PC-3 (cell line): ENCODE results near the gene CALHM2.

Experiments used
- EZH2phosphoT487 ChIP-seq: fragments of 300-600 bp; sonication (generic); IDR thresholded peaks from 2 replicates; pipeline ENCODE4 v1.6.1; 2018; ENCODE audit warnings: mild to moderate bottlenecking, antibody characterized with exemption, low read length, borderline replicate concordance
- TF ChIP-seq, protein P1 (sequence below): fragments of 300-600 bp; sonication (generic); conservative IDR thresholded peaks from 2 replicates; pipeline ENCODE4 v1.5.1; 2017; ENCODE audit warnings: antibody characterized with exemption, low read depth, mild to moderate bottlenecking, low read length

DNA sequence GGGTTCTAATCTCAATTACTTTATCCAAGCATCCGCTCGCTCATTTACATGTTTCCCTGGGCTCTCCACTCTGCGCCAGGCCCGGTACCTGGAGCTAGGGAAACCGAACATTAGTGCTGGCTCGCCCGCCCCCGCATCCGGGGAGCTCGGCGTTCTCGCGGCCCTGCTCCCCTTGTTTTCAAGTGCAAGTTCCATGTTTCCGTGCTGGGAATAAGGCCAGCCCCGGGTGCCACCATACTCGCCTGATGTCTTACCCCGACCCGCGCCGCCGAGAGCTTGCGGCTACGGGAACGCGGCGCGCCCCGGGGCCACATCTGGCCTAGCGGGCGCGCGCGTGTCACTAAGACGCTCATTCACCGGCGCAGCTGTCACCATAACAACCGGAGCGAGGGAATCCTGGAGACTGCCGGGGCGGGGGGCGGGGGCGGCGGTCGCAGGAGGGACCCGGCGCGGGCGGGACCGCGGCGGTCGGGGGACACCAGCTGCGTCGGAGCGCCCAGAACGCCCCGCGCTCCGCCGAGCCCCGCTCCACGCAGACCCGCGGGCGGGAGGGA is 41.3 kb upstream of the CALHM2 start, which contains the start of gene NEURL1:
- TF ChIP-seq, protein P1, sequence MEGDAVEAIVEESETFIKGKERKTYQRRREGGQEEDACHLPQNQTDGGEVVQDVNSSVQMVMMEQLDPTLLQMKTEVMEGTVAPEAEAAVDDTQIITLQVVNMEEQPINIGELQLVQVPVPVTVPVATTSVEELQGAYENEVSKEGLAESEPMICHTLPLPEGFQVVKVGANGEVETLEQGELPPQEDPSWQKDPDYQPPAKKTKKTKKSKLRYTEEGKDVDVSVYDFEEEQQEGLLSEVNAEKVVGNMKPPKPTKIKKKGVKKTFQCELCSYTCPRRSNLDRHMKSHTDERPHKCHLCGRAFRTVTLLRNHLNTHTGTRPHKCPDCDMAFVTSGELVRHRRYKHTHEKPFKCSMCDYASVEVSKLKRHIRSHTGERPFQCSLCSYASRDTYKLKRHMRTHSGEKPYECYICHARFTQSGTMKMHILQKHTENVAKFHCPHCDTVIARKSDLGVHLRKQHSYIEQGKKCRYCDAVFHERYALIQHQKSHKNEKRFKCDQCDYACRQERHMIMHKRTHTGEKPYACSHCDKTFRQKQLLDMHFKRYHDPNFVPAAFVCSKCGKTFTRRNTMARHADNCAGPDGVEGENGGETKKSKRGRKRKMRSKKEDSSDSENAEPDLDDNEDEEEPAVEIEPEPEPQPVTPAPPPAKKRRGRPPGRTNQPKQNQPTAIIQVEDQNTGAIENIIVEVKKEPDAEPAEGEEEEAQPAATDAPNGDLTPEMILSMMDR = no peak
- no peak for TF ChIP-seq EZH2phosphoT487
